ENCODE results near the gene CCDC194. TPM values are rescaled to one million over a fixed set of nuclear protein-coding genes. Genes with fewer than 3 reads are reported as not detected.

CCDC194 gene, protein sequence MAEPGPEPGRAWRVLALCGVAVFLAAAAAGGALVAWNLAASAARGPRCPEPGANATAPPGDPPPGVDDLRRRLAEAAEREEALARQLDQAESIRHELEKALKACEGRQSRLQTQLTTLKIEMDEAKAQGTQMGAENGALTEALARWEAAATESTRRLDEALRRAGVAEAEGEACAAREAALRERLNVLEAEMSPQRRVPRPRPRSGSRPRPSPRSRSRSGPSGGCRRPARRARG
- total RNA-seq, result 1 to 10 TPM in 1 of 2 donors, under 1 TPM in 1; 0.61 to 1.4 TPM
- polyA plus RNA-seq (ENCODE audit: insufficient read length in 6 of 6), result under 1 TPM in 3 of 6 donors, not detected in 3; 0.17 to 0.27 (median 0.20) TPM
- long read RNA-seq, donor 1, result 0 reads
- long read RNA-seq, donor 2, partial matches to known transcripts, result 0 of 1 reads
- long read RNA-seq, donor 2, other reads (novel, unspliced or antisense), result 0 of 1 reads
- long read RNA-seq, donor 3, result 0 reads
- long read RNA-seq, donor 4, result 0 reads
- long read RNA-seq, donor 5, result 0 reads
- long read RNA-seq, donor 6, result 0 reads
- long read RNA-seq, donor 7, result 0 reads
- long read RNA-seq, donor 8, result 0 reads
- long read RNA-seq, donor 9, result 0 reads
- long read RNA-seq, donor 10, result 0 reads
- long read RNA-seq, donor 11, result 0 reads
- long read RNA-seq, donor 12, result 0 reads

DNA sequence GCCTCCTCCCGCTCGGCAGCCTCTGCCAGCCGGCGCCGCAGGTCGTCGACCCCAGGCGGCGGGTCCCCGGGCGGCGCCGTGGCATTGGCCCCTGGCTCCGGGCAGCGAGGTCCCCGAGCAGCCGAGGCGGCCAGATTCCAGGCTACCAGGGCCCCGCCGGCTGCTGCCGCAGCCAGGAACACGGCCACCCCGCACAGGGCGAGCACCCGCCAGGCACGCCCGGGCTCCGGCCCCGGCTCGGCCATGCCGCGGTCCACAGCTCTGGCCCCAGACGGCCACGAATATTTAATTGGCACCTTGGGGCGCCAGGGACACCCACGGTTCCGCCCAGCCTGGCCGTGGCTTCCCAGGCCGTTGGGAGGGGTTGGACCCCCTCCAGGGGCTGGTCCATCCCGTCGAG lies at the start of gene CCDC194:
TSS of gene CCDC194 (minus strand) at position 283 of the 400 bp plus-strand sequence. CDS start at position 245, 38 bp downstream.
- peaks cover 0 to 3% of the 10 kb centered on the region in 2 donors for H3K9me3 ChIP-seq
- TF ChIP-seq, protein P1, sequence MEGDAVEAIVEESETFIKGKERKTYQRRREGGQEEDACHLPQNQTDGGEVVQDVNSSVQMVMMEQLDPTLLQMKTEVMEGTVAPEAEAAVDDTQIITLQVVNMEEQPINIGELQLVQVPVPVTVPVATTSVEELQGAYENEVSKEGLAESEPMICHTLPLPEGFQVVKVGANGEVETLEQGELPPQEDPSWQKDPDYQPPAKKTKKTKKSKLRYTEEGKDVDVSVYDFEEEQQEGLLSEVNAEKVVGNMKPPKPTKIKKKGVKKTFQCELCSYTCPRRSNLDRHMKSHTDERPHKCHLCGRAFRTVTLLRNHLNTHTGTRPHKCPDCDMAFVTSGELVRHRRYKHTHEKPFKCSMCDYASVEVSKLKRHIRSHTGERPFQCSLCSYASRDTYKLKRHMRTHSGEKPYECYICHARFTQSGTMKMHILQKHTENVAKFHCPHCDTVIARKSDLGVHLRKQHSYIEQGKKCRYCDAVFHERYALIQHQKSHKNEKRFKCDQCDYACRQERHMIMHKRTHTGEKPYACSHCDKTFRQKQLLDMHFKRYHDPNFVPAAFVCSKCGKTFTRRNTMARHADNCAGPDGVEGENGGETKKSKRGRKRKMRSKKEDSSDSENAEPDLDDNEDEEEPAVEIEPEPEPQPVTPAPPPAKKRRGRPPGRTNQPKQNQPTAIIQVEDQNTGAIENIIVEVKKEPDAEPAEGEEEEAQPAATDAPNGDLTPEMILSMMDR (IDR thresholded peaks at IDR 0.05), result no peak
- intact Hi-C loops (cut with DNase I), result no loop called here
- peaks cover 0 to 45% of the 10 kb centered on the region in 2 donors for H3K27me3 ChIP-seq
- no peak within 1 kb of the TSS for H3K4me3 ChIP-seq
- no peak for ATAC-seq
- no peak within 1 kb of the TSS for H3K27ac ChIP-seq
- peaks cover 4 to 39% of the 10 kb centered on the region in 2 donors for H3K4me1 ChIP-seq
- H3K36me3 ChIP-seq, result peaks cover 0 to 18% of the 10 kb centered on the region in 2 donors
- no peak for DNase-seq

DNA sequence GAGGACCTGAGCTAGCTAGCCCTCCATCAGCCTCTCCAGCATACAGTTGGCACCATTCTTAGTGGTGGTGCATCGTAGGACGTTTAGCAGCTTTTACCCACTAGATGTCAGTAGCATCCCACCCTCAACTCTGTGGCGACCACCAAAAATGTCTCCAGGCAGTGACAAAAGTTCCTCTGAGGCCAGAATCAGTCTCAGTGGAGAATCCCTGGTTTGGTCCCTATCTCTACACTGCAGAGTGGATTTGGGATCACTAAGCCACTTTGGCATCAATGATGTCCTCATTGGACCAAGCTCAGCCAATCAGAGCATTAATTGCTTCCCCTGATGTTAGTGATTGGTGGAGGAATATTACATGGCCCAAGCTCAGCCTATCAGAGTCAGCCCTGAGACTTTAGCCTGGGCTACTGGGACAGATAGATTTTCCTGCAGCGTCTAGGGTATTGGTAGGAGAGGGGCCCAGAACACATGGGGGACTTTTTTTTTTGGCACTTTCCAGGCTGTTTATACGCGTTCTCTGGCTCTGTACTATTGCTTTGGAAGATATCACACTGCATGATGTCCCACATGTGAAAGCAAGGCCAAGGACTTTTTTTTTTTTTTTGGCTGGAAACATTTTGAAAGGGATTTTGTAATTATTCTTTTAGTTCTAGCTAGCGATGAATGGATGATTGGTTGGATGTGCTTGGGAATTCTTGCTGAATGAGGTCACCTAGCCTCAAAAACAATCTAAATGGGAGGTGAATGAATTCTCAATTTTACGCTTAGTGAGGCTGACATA lies 47.4 kb upstream of the CCDC194 start:
- no peak overlapping the region for H3K4me3 ChIP-seq
- H3K9me3 ChIP-seq, result no peaks in the 10 kb centered on the region
- TF ChIP-seq, protein P1 (IDR thresholded peaks at IDR 0.05), result peak in 1 of 2 donors; percentile 17
- intact Hi-C loops (cut with DNase I), result no loop called here
- H3K27me3 ChIP-seq, result no peaks in the 10 kb centered on the region
- DNase-seq (peak in 1 of 4 donors; percentile 30), ATAC-seq (peak; percentile 44)
- no peaks in the 10 kb centered on the region for H3K36me3 ChIP-seq
- H3K27ac ChIP-seq, result no peak overlapping the region
- H3K4me1 ChIP-seq, result no peaks in the 10 kb centered on the region

DNA sequence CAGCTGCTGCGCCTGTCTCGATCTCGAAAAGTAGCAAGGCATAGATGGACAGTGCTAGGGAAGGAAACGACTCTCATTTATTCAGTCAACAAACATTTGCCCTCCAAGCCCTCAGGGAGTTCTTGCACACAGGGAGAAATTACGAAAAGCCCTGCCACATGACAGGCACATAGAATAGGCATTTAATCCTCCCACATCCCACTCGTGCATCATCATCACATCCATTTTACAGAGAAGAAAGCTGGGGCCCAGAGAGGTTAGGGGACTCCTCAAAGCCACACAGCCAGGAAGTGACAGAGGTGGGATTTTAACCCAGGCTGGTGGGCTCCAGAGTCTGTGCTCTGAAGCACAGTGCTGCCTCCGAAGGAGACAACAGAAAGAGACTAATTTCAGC lies 42.9 kb upstream of the CCDC194 start:
- H3K9me3 ChIP-seq, result no peaks in the 10 kb centered on the region
- no peak overlapping the region for H3K4me3 ChIP-seq
- TF ChIP-seq, protein P1 (IDR thresholded peaks at IDR 0.05), result no peak
- no peak overlapping the region for H3K27ac ChIP-seq
- intact Hi-C loops (cut with DNase I), result no loop called here
- no peak for ATAC-seq
- no peaks in the 10 kb centered on the region for H3K36me3 ChIP-seq
- no peaks in the 10 kb centered on the region for H3K27me3 ChIP-seq
- no peaks in the 10 kb centered on the region for H3K4me1 ChIP-seq
- DNase-seq, result no peak

DNA sequence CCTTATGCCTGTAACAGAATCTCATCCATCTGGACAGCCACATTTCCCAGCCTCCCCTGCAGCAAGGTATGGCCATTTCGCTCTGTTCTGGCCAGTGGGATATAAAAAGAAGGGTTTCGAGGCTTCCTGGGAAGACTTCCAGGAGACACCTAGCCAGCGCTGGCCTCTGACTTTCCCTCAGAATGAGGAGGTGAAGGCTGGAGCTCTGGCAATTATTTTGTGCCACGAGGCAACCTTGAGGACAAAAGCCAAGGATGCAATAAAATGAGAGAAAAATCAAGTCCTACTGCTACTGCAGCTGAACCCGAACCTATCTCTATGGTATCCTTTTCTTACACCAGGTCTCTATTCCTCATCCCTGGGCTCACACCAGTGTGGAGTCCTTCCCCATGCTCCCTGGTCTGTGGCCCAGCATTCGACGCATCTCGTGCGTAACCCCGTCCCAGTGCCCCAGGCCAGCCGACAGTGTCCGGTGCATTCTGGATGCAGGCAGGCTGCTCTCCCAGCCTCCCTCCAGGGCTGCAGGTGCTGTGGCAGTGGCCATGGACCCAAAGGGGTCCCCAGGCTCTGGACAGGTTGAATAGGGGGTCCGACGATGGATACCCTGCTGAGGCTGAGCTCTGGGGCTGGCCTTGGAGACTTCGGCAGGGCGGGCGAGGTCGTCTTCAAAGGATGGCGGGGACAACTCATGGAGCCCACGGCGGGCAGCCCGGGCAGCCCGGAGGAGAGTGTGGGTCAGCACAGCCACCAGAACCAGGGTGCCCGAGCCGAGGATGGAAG lies 42.3 kb upstream of the CCDC194 start:
- H3K4me1 ChIP-seq, result no peaks in the 10 kb centered on the region
- ATAC-seq, result no peak
- TF ChIP-seq, protein P1 (IDR thresholded peaks at IDR 0.05), result no peak
- intact Hi-C loops (cut with DNase I), result no loop called here
- H3K27ac ChIP-seq, result no peak overlapping the region
- H3K4me3 ChIP-seq, result no peak overlapping the region
- peak in 1 of 4 donors; percentile 58 for DNase-seq
- no peaks in the 10 kb centered on the region for H3K27me3 ChIP-seq
- no peaks in the 10 kb centered on the region for H3K36me3 ChIP-seq
- H3K9me3 ChIP-seq, result no peaks in the 10 kb centered on the region

Measured in left lung (tissue), 14 donors.